Endothelial cell of umbilical vein (primary cell): ENCODE results near the gene CGNL1.

Experiments
- CTCF ChIP-seq, 2 donors: IDR thresholded peaks; 1 replicate in 1 of 2; 2 replicates in 1 of 2; pipeline ENCODE4 v1.5.1; 2011; ENCODE audit warnings: low read length in 2 of 2, mild to moderate bottlenecking in 2 of 2, moderate library complexity in 2 of 2, control low read depth in 1 of 2, inconsistent platforms in 1 of 2, low read depth in 1 of 2; ENCODE audit not compliant: insufficient read depth in 1 of 2; ENCODE audit errors: extremely low read depth in 1 of 2
- EZH2 ChIP-seq: IDR thresholded peaks from 2 replicates; pipeline ENCODE4 v1.6.1; 2012; ENCODE audit warnings: borderline replicate concordance, low read depth, mild to moderate bottlenecking, moderate library complexity, low read length, inconsistent platforms; ENCODE audit not compliant: severe bottlenecking
- JUN ChIP-seq: IDR thresholded peaks from 2 replicates; pipeline ENCODE4 v1.6.1; 2011; ENCODE audit warnings: borderline replicate concordance, low read depth; ENCODE audit not compliant: insufficient read length, insufficient read depth
- MAX ChIP-seq: IDR thresholded peaks from 2 replicates; pipeline ENCODE4 v1.6.1; 2011; ENCODE audit not compliant: insufficient read depth, insufficient read length
- MYC ChIP-seq: IDR thresholded peaks from one replicate; pipeline ENCODE4 v1.6.1; 2011; ENCODE audit warnings: mild to moderate bottlenecking, low read depth, low read length
- POLR2A ChIP-seq: IDR thresholded peaks from 2 replicates; pipeline ENCODE4 v1.6.1; 2012; ENCODE audit warnings: low read depth, mild to moderate bottlenecking, control low read depth, low read length
- POLR2AphosphoS5 ChIP-seq: IDR thresholded peaks from 2 replicates; pipeline ENCODE4 v1.6.1; 2012; ENCODE audit warnings: low read depth, mild to moderate bottlenecking, control low read depth, low read length, moderate library complexity; ENCODE audit not compliant: insufficient read depth

GRCh38 chr15:57443486-57443885 is 67.2 kb downstream of the CGNL1 start:
- TF ChIP-seq CTCF (IDR thresholded peaks at IDR 0.05; ENCODE audit: extremely low read depth in 1 of 2, insufficient read depth in 1 of 2, low read depth in 1 of 2, low read length in 2 of 2) (no peak), MAX (no peak), EZH2 (no peak), POLR2AphosphoS5 (no peak), POLR2A (no peak), MYC (no peak), JUN (no peak)
